Mucosa of stomach (tissue), 1 donor: ENCODE measurements around the gene FBXW5.

Source experiments
- H3K27me3 ChIP-seq: one replicate; pipeline ENCODE4 v1.7.0; 2013; ENCODE audit warnings: mild to moderate bottlenecking, low read length; ENCODE audit not compliant: control insufficient read depth, insufficient read depth
- H3K36me3 ChIP-seq: one replicate; pipeline ENCODE4 v1.7.0; 2013; ENCODE audit warnings: low read length; ENCODE audit not compliant: control insufficient read depth, insufficient read depth
- H3K4me1 ChIP-seq: one replicate; pipeline ENCODE4 v1.7.0; 2013; ENCODE audit warnings: mild to moderate bottlenecking, low read length; ENCODE audit not compliant: control insufficient read depth, insufficient read depth
- H3K4me3 ChIP-seq: one replicate; pipeline ENCODE4 v1.7.0; 2013; ENCODE audit warnings: low read length
- H3K9ac ChIP-seq: one replicate; pipeline ENCODE4 v1.7.0; 2013; ENCODE audit warnings: mild to moderate bottlenecking, low read length, moderate library complexity
- H3K9me3 ChIP-seq: one replicate; pipeline ENCODE4 v1.7.0; 2013; ENCODE audit warnings: mild to moderate bottlenecking, low read length, moderate library complexity; ENCODE audit not compliant: control insufficient read depth
- donor health status: Pancreatic carcinoma.

Gene FBXW5

DNA sequence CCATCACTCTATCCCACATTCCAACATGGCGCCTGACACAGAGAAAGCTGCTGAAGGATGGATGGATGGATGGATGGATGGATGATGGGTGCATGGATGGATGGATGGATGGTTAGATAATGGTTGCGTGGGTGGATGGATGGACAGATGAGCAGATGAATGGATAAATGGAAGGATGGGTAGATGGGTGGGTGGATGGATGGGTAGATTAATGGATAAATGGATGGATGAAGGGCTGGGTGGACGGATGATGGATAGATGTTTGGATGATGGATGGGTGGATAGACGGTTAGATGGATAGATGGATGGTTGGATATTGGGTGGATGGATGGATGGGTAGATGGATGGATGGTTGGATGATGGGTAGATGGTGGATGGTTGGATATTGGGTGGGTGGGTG is 12.1 kb upstream of the FBXW5 start:
- H3K27me3 ChIP-seq, result no peaks in the 10 kb centered on the region
- peaks cover 3% of the 10 kb centered on the region for H3K4me1 ChIP-seq
- no peaks in the 10 kb centered on the region for H3K36me3 ChIP-seq
- H3K9me3 ChIP-seq, result no peaks in the 10 kb centered on the region
- no peak overlapping the region for H3K4me3 ChIP-seq
- H3K9ac ChIP-seq, result no peak overlapping the region

DNA sequence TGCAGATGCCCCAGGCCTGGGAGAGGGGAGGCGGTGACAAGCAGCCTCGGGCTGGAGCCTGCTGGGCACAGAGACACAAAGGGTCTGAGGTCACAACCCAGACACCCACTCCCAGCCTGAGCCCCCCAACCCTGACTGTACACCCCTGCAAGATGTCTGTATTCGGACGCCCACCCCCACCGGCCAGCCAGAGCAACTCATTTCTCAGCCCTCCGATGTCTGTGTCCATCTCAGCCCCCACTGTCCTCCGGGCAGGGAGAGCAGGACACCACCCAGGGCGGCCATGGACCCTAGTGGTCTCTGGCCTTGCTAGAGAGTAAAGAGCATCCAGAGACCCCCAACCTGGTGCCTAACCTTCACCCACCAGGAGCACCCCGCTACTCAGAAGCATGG is 11.4 kb upstream of the FBXW5 start:
- H3K4me3 ChIP-seq, result no peak overlapping the region

DNA sequence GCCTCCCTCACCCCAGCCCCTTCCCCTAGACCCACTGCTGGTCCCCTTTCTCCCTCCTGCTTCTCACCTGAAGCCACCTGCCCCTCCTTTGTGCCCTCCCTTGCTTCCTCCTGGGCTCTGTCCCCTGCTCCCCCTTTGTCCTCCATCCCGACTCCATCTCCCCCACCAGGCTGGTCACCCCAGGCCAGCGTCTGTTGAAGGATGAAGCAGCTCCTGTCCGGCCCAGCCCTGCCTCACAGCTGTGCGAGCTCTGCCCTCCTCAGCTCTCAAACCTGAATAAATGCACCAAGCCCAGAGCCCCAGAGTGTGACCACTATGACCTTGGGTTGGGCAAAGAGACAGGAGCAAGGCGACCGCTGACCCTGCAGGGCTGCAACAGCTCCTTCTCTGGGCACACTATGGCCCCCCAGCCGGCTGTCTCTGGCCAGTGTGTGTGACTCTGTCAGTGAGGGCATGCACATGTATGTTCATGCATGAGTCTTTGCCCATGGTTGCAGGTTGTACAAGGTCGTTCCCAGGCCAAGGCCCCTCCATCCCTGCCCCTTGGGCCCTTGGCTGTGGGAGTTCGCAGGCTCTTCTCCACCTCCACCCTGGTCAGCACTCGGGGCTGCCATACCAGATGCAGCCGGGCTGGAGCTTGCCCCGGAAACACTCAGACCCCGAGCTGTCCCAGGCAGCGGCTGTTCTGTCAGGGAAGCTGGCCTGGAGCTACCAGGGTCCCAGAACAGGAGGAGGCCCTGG is 10.8 kb upstream of the FBXW5 start:
- H3K4me3 ChIP-seq, result no peak overlapping the region
- no peaks in the 10 kb centered on the region for H3K36me3 ChIP-seq
- no peaks in the 10 kb centered on the region for H3K9me3 ChIP-seq
- H3K9ac ChIP-seq, result no peak overlapping the region
- peaks cover 13% of the 10 kb centered on the region for H3K4me1 ChIP-seq
- H3K27me3 ChIP-seq, result no peaks in the 10 kb centered on the region

More for the DNA sequence above, 11.4 kb upstream of the FBXW5 start:
- Histone ChIP-seq H3K27me3 (no peaks in the 10 kb centered on the region), H3K9me3 (no peaks in the 10 kb centered on the region), H3K9ac (no peak overlapping the region), H3K4me1 (peaks cover 8% of the 10 kb centered on the region), H3K36me3 (no peaks in the 10 kb centered on the region)

DNA sequence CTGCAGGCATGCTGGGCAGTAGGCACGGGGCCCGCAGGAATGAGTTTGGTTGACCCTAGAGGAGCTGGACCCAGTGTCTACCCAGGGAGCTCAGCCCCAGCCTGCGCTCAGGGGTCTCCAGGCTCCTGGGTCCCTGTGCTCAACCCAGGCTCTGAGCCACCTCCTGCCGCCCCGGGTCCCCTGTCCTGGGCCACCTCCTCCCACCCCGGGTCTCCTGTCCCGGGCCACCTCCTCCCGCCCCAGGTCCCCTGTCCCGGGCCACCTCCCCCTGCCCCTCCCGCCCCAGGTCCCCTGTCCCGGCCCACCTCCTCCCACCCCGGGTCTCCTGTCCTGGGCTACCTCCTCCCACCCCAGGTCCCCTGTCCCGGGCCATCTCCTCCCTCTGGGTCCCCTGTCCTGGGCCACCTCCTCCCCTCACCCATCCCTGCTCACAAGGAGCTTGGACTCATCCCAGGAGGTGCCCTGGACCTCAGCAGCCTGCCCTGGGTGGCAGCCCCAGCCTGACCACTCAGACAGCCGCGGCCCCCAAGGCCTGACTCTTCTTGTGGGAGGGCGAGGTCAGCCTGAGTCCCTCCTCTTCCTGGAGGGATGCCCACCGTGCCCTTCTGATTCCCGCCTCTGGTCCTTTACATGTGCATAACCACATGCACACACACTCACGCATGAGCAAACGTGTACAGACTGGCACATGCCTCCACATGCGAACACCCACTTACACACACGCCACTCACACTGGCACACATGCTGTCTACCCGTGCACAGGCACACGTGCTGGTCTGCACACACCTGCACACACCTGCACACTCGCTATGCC is 9.9 kb upstream of the FBXW5 start:
- peaks cover 18% of the 10 kb centered on the region for H3K4me1 ChIP-seq
- H3K27me3 ChIP-seq, result no peaks in the 10 kb centered on the region
- H3K4me3 ChIP-seq, result no peak overlapping the region
- H3K36me3 ChIP-seq, result no peaks in the 10 kb centered on the region
- no peak overlapping the region for H3K9ac ChIP-seq
- no peaks in the 10 kb centered on the region for H3K9me3 ChIP-seq

DNA sequence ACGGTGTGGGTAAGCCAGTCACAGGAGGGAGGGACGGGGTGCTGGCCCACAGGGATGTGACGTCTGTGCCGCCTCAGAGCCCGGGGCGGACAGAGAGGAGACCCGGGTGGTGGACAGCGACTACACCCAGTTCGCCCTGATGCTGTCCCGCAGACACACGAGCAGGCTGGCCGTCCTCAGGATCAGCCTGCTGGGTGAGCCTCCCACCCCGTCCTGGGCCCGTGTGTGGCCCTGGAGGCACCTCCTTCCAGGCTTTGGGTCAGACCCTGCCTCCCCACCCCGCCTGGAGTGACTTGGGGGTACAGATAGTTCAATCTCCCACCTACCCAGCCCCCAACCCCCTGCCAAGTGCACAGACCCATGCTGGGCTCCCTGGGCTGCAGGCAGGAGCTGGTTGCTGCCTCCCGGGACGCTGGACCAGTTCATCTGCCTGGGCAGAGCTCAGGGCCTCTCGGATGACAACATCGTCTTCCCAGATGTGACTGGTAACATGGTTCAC is 9.3 kb upstream of the FBXW5 start:
- no peak overlapping the region for H3K9ac ChIP-seq
- no peaks in the 10 kb centered on the region for H3K9me3 ChIP-seq
- no peak overlapping the region for H3K4me3 ChIP-seq
- H3K4me1 ChIP-seq, result peaks cover 18% of the 10 kb centered on the region
- no peaks in the 10 kb centered on the region for H3K36me3 ChIP-seq
- H3K27me3 ChIP-seq, result no peaks in the 10 kb centered on the region

DNA sequence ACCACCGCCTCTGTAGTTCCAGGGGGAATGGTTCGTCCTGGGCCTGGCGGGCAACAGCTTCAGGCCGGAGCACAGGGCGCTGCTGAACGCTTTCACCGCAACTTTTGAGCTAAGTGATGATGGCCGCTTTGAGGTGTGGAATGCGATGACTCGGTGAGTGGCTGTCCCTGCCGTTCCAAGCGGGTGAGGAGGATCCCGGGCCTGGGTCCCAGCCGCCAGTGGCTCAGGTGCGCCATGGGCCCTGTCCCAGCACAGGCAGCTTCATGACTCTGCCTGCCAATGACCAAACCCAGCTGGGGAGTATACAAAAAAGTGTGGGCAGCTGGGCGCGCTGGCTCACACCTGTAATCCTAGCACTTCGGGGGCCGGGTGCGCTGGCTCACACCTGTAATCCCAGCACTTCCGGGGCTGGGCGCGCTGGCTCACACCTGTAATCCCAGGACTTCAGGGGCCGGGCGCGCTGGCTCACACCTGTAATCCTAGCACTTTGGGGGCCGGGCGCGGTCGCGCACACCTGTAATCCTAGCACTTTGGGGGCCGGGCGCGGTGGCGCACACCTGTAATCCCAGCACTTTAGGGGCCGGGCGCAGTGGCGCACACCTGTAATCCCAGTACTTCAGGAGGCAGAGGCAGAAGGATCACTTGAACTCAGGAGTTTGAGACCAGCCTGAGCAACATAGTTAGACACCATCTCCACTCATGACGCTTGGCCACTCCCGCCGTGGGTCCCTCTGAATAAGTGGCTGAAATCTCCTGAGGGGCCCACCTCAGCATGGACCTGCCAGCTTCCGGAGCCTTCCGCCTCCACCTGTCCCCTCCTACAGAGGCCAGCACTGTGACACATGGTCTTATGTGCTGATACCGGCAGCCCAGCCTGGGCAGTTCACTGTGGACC is 8.6 kb upstream of the FBXW5 start:
- Histone ChIP-seq H3K36me3 (no peaks in the 10 kb centered on the region), H3K27me3 (no peaks in the 10 kb centered on the region), H3K4me3 (no peak overlapping the region), H3K9ac (no peak overlapping the region), H3K9me3 (no peaks in the 10 kb centered on the region), H3K4me1 (peaks cover 21% of the 10 kb centered on the region)

DNA sequence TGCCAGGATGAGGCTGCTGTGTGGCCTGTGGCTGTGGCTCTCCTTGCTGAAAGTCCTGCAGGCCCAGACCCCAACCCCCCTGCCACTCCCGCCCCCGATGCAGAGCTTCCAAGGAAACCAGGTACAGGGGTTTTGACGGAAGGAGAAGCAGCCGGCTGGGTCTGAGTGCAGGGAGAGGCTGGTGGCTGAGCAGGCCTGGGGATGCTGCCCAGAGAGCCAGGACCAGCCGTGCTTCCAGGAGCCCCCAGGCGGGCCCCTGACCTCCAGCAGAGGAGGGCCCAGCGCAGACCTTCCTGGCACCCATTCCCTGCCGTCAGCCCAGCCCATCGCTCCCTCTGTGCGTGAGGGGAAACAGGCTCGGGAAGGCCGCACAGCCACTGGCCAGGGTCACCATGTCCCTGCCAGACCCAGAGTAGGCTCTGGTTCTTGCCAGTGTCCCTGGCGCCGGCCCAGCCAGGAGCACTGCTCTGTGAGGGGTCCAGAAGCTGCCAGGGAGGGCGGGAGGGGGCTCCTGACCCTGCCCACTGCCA is 7.8 kb upstream of the FBXW5 start:
- H3K4me3 ChIP-seq, result no peak overlapping the region
- no peaks in the 10 kb centered on the region for H3K9me3 ChIP-seq
- H3K36me3 ChIP-seq, result no peaks in the 10 kb centered on the region
- H3K27me3 ChIP-seq, result no peaks in the 10 kb centered on the region
- H3K4me1 ChIP-seq, result peaks cover 27% of the 10 kb centered on the region
- H3K9ac ChIP-seq, result no peak overlapping the region

DNA sequence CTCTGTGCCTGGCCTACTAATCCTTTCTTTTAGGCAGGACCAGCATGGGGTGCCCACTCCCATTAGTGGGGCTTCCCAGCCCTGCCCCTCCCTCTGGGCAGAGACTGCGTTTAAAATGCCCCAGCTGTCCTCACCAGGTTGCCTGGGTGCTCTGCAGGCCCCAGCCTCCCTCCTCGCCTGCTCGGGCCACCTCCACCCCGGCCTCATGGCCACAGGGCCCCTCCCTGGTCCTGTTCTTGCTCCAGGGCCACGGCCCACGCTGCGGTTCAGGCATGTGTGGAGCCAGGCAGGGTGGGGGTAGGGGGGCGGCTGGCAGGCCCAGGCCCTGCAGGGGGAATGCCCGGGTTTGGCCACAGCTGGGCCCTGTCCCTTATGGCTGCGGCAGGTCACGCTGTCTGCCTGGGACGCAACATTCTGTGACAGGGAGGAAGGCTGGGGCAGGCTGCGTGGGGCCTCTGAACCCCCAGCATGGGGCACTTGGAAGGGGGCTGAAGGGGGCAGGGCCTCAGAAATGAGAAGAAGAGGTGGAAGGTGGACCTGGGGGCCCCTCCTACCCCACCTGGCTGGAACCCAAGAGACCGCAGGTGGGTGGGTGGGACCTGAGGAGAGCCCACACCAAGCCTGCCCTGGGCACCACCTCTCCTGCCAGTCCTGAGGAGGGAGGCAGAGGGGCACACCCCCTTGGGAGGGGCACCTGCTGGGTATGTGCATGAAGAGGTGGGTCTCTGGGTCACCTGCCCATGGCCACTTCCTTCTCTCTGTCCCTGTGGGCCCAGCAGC is 7.2 kb upstream of the FBXW5 start, which contains the start of gene LCN12:
LCN12 (plus strand) TSS at position 733 of the 780 bp plus-strand sequence. CDS start 55 bp downstream, outside the sequence.
- Histone ChIP-seq H3K4me3 (no peak within 1 kb of the TSS), H3K9me3 (no peaks in the 10 kb centered on the region), H3K36me3 (no peaks in the 10 kb centered on the region), H3K27me3 (no peaks in the 10 kb centered on the region), H3K9ac (no peak within 1 kb of the TSS), H3K4me1 (peaks cover 27% of the 10 kb centered on the region)

DNA sequence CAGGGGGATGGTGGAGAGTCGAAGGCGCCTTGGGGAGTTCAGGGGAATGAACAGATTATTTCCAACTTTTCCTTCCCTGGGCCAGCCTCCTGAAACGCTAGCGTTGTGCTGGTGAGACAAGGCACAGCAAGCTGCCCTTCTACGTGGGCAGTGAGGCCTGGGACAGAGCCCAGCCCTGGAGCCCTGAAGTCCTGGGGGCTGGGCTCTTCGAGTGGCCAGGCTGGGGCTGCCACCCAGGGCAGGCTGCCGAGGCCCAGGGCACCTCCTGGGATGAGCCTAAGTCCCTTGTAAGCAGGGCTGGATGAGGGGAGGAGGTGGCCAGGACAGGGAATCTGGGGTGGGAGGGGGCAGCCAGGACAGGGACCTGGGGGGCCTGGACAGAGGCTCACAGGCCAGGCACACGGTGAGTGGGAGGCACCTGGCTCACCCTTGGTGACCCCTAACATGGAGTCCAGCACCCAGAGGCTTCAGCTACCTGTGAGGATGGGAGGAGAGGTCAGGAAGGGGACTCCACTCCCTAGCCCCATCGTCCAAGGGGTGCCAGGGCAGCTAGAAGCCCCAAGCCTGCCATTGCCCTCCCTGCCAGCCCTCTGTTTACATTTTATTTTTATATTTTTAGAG is 6.2 kb upstream of the FBXW5 start:
- H3K27me3 ChIP-seq, result no peaks in the 10 kb centered on the region
- no peaks in the 10 kb centered on the region for H3K36me3 ChIP-seq
- H3K9me3 ChIP-seq, result no peaks in the 10 kb centered on the region
- H3K4me3 ChIP-seq, result peak overlapping the region; percentile 63
- peak overlapping the region; percentile 81 for H3K9ac ChIP-seq
- H3K4me1 ChIP-seq, result peaks cover 27% of the 10 kb centered on the region

DNA sequence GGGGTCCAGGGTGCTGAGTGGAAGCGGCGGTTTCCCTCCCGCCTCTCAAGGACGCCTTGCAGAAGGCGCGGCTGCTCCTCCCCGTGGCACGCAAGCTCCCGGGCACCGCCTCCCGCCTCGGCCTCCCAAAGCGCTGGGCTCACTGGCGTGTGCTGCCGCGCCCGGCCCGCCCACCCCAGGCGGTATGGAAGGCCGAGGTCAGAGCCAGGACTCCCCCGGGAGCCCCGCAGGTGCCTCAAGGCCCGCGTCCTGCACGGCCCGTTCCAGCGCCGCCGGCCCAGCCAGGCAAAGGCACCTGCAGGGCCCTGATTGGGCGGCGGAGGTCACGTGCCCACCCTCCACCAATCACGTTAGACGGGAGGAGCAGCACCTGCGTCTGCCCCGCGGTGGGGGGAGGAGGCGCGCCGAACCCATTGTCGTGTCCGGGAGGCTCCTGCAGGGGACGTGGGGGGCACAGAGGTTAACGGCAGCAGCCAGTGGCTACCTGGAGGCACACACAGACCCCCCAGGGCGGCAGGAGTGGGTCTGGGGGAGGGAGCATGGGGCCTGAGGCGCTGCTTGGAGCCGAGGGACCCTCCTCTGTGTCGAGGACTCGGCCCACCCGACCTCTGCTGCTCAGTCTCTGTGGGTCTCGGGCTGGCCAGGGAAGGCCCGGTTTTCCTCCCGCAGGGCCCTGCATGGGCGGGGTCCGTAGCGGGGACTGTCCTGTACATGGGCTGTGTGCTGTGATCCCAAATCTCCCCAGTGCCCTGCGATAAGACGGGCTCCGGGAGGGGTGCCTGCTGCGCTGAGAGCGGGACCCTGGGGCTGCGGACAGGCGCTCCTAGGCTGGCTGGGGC is 5.5 kb upstream of the FBXW5 start:
- peak overlapping the region; percentile 81 for H3K9ac ChIP-seq
- H3K4me3 ChIP-seq, result peak overlapping the region; percentile 63
- no peaks in the 10 kb centered on the region for H3K9me3 ChIP-seq
- no peaks in the 10 kb centered on the region for H3K27me3 ChIP-seq
- peaks cover 29% of the 10 kb centered on the region for H3K4me1 ChIP-seq
- H3K36me3 ChIP-seq, result no peaks in the 10 kb centered on the region
